OCI-LY1 (cell line): ENCODE measurements around the gene RPS15A.
"Not testable (repeated sequence)": the region's sequence is repeated elsewhere in the genome, so short reads cannot be mapped to it uniquely, and the experiment has no call there.

Source experiments
- EZH2 ChIP-seq: fragments of 200-600 bp; sonication (generic), shearing (Covaris generic); IDR thresholded peaks from 2 replicates; pipeline ENCODE4 v1.8.0; 2017; ENCODE audit warnings: borderline replicate concordance, mixed run types, mild to moderate bottlenecking, antibody characterized with exemption, low read length, moderate library complexity, mixed read lengths
- TF ChIP-seq, protein P1 (sequence below): fragments of 200-600 bp; sonication (generic), shearing (Covaris generic); IDR thresholded peaks from 2 replicates; pipeline ENCODE4 v1.5.1; 2017; ENCODE audit warnings: mild to moderate bottlenecking, antibody characterized with exemption, low read length, moderate library complexity, mixed read lengths

DNA sequence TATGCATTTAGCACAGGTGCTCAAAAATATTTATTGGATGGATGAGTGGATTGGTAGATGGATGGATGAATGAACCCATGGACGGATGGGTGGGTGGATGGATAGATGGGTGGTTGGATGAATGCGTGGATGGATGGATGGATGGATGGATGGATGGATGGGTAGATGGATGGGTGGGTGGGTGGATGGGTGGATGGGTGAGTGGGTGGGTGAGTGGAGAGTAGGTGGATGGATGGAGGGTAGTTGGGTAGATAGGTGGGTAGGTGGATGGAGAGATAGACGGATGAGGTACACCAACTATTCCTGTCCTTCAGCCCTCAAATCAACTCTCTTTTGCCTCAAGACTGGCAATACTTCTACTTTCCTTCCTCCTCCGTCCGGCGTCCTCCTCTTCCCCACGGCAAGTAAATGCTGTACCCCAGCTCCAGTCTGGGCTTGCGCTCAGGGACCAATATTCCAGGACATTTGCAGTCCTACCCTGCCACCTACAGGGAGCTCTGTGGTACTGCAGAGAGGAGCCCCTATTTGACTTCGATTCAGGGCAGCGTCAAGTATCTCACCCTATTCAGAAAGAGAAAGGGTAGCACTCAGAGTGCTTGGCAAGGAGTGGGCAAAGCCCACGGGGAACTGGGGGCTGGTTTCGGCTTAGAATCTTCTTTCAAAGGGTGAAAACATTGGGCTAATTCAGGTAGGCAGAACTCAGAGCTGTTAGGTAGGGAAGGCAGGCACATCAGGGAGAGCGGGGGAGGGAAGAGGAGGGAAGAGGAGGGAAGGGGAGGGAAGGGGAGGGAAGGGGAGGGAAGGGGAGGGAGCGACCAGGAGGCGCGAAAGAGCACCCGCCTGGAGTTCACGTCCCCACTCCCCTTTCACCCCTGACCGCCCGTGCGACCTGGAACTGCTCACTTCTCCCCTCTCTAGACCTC is 30.3 kb downstream of the RPS15A start:
- TF ChIP-seq, protein P1, sequence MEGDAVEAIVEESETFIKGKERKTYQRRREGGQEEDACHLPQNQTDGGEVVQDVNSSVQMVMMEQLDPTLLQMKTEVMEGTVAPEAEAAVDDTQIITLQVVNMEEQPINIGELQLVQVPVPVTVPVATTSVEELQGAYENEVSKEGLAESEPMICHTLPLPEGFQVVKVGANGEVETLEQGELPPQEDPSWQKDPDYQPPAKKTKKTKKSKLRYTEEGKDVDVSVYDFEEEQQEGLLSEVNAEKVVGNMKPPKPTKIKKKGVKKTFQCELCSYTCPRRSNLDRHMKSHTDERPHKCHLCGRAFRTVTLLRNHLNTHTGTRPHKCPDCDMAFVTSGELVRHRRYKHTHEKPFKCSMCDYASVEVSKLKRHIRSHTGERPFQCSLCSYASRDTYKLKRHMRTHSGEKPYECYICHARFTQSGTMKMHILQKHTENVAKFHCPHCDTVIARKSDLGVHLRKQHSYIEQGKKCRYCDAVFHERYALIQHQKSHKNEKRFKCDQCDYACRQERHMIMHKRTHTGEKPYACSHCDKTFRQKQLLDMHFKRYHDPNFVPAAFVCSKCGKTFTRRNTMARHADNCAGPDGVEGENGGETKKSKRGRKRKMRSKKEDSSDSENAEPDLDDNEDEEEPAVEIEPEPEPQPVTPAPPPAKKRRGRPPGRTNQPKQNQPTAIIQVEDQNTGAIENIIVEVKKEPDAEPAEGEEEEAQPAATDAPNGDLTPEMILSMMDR, result peak; percentile 38; the same call in 1 of the 2 replicates
- not testable (repeated sequence) for TF ChIP-seq EZH2
